ENCODE measurements around the gene SLC4A1. TPM values are rescaled to one million over a fixed set of nuclear protein-coding genes. Genes with fewer than 3 reads are reported as not detected.
A peak's percentile ranks its signal among the peaks of the same experiment; 100 is the strongest.

Gene SLC4A1
- polyA plus RNA-seq, 3 donors: 8.9 to 13.4 (median 10.3) TPM

- no peak for DNase-seq (ENCODE audit: low read depth in 3 of 3, low spot score in 2 of 3)
These were observed 58.1 kb downstream of the SLC4A1 start for GRCh38 chr17:44209786-44210341.

- no peak for DNase-seq (ENCODE audit: low read depth in 3 of 3, low spot score in 2 of 3)
These were observed 60.2 kb downstream of the SLC4A1 start for GRCh38 chr17:44207743-44208142.

- no peak for DNase-seq (ENCODE audit: low read depth in 3 of 3, low spot score in 2 of 3)
These were observed 60.6 kb downstream of the SLC4A1 start for GRCh38 chr17:44207319-44207718.

- no peak for DNase-seq (ENCODE audit: low read depth in 3 of 3, low spot score in 2 of 3)
These were observed 61.1 kb downstream of the SLC4A1 start for GRCh38 chr17:44206825-44207155.

GRCh38 chr17:44205962-44206824 lies 61.7 kb downstream of the SLC4A1 start:
- DNase-seq (ENCODE audit: low read depth in 3 of 3, low spot score in 2 of 3): no peak

- DNase-seq (ENCODE audit: low read depth in 3 of 3, low spot score in 2 of 3): no peak
These were observed 63.5 kb downstream of the SLC4A1 start for GRCh38 chr17:44204441-44204882.

GRCh38 chr17:44203731-44204440 lies 64.0 kb downstream of the SLC4A1 start:
- no peak for DNase-seq (ENCODE audit: low read depth in 3 of 3, low spot score in 2 of 3)

GRCh38 chr17:44202756-44203155 lies 65.2 kb downstream of the SLC4A1 start:
- DNase-seq (ENCODE audit: low read depth in 3 of 3, low spot score in 2 of 3): no peak

GRCh38 chr17:44200478-44201155 lies 67.3 kb downstream of the SLC4A1 start:
- no peak for DNase-seq (ENCODE audit: low read depth in 3 of 3, low spot score in 2 of 3)

GRCh38 chr17:44199553-44200477 lies 68.1 kb downstream of the SLC4A1 start, which contains the start of gene ATXN7L3:
Gene ATXN7L3 (minus strand): TSS chr17:44199884. CDS start chr17:44198070, 1,814 bp downstream.
- peak in 2 of 3 donors; percentile 93 to 95 for DNase-seq (ENCODE audit: low read depth in 3 of 3, low spot score in 2 of 3)

GRCh38 chr17:44198721-44199552 lies 69.0 kb downstream of the SLC4A1 start:
- peak in 2 of 3 donors; percentile 23 to 39 for DNase-seq (ENCODE audit: low read depth in 3 of 3, low spot score in 2 of 3)

Other genes with a start within 250 kb of the SLC4A1 start
- gene LSM12, start 201.5 kb downstream of the SLC4A1 start, polyA plus RNA-seq (ENCODE audit: insufficient read length in 3 of 3): 10 to 100 TPM; 40.5 to 44.3 (median 41.0) TPM
- 10 to 100 TPM; 69.5 to 78.6 (median 76.1) TPM for gene G6PC3, start 197.4 kb downstream of the SLC4A1 start, polyA plus RNA-seq (ENCODE audit: insufficient read length in 3 of 3)
- gene HDAC5, start 144.5 kb downstream of the SLC4A1 start, polyA plus RNA-seq (ENCODE audit: insufficient read length in 3 of 3): 10 to 100 TPM; 41.9 to 54.6 (median 43.4) TPM
- 1 to 10 TPM; 3.7 to 4.1 (median 3.7) TPM for gene HROB, start 126.2 kb downstream of the SLC4A1 start, polyA plus RNA-seq (ENCODE audit: insufficient read length in 3 of 3)
- 1 to 10 TPM; 1.2 to 1.8 (median 1.6) TPM for gene ASB16, start 97.4 kb downstream of the SLC4A1 start, polyA plus RNA-seq (ENCODE audit: insufficient read length in 3 of 3)
- gene TMUB2, start 81.2 kb downstream of the SLC4A1 start, polyA plus RNA-seq (ENCODE audit: insufficient read length in 3 of 3): 10 to 100 TPM; 39.0 to 43.6 (median 42.9) TPM
- gene ATXN7L3, start 68.3 kb downstream of the SLC4A1 start, polyA plus RNA-seq (ENCODE audit: insufficient read length in 3 of 3): 10 to 100 TPM; 55.6 to 63.8 (median 63.0) TPM
- 100 to 1,000 TPM; 123 to 125 (median 124) TPM for gene UBTF, start 48.5 kb downstream of the SLC4A1 start, polyA plus RNA-seq (ENCODE audit: insufficient read length in 3 of 3)
- gene RUNDC3A, start 40.5 kb upstream of the SLC4A1 start, polyA plus RNA-seq (ENCODE audit: insufficient read length in 3 of 3): 1 to 10 TPM; 1.2 to 2.3 (median 1.4) TPM
- gene SLC25A39, start 56.7 kb upstream of the SLC4A1 start, polyA plus RNA-seq (ENCODE audit: insufficient read length in 3 of 3): 10 to 100 TPM; 82.5 to 88.4 (median 85.4) TPM
- gene GRN, start 77.2 kb upstream of the SLC4A1 start, polyA plus RNA-seq (ENCODE audit: insufficient read length in 3 of 3): 100 to 1,000 TPM; 209 to 258 (median 221) TPM
- gene FAM171A2, start 95.7 kb upstream of the SLC4A1 start, polyA plus RNA-seq (ENCODE audit: insufficient read length in 3 of 3): 10 to 100 TPM; 24.5 to 34.8 (median 27.4) TPM
- gene ITGA2B, start 121.5 kb upstream of the SLC4A1 start, polyA plus RNA-seq (ENCODE audit: insufficient read length in 3 of 3): 1 to 10 TPM; 4.7 to 8.7 (median 4.8) TPM
- 10 to 100 TPM; 38.3 to 45.8 (median 42.3) TPM for gene GPATCH8, start 235.3 kb upstream of the SLC4A1 start, polyA plus RNA-seq (ENCODE audit: insufficient read length in 3 of 3)

Data from right renal cortex interstitium (tissue), 3 donors.